ENCODE measurements around the gene NFKBIL1. TPM values are rescaled to one million over a fixed set of nuclear protein-coding genes. Genes with fewer than 3 reads are reported as not detected.

Gene NFKBIL1
- total and polyA plus RNA-seq, 9 donors = 16.3 to 20.6 (median 17.2) TPM

- peak overlapping the region; percentile 82 for H3K27ac ChIP-seq (ENCODE audit: low read length)
- no peaks in the 10 kb centered on the region for H3K9me3 ChIP-seq (replicated peaks; ENCODE audit: control insufficient read depth, low read depth, low read length)
- no peaks in the 10 kb centered on the region for H3K27me3 ChIP-seq (ENCODE audit: control insufficient read depth, insufficient read depth, low read length)
- peaks cover 42% of the 10 kb centered on the region for H3K36me3 ChIP-seq (ENCODE audit: control insufficient read depth, insufficient read depth, low read length)
- H3K4me3 ChIP-seq (ENCODE audit: low read length) = no peak overlapping the region
- WGBS (ENCODE audit: insufficient coverage) = 91% methylated on average over 3 of the region's 4 CpGs
- no peak for DNase-seq
- peaks cover 28% of the 10 kb centered on the region for H3K4me1 ChIP-seq (ENCODE audit: control insufficient read depth, insufficient read depth, low read length)
These were observed 12.2 kb downstream of the NFKBIL1 start for GRCh38 chr6:31559606-31559957.

GRCh38 chr6:31559958-31560696 lies 12.7 kb downstream of the NFKBIL1 start:
- peak; percentile 77 for DNase-seq
- Histone ChIP-seq H3K4me1 (ENCODE audit: control insufficient read depth, insufficient read depth, low read length) (peaks cover 28% of the 10 kb centered on the region), H3K27me3 (ENCODE audit: control insufficient read depth, insufficient read depth, low read length) (no peaks in the 10 kb centered on the region), H3K9me3 (replicated peaks; ENCODE audit: control insufficient read depth, low read depth, low read length) (no peaks in the 10 kb centered on the region), H3K4me3 (ENCODE audit: low read length) (no peak overlapping the region), H3K27ac (ENCODE audit: low read length) (peak overlapping the region; percentile 82), H3K36me3 (ENCODE audit: control insufficient read depth, insufficient read depth, low read length) (peaks cover 42% of the 10 kb centered on the region)
- 59% methylated on average over 6 of the region's 7 CpGs for WGBS (ENCODE audit: insufficient coverage)

GRCh38 chr6:31560697-31561058 lies 13.3 kb downstream of the NFKBIL1 start:
- no peak overlapping the region for H3K4me3 ChIP-seq (ENCODE audit: low read length)
- H3K9me3 ChIP-seq (replicated peaks; ENCODE audit: control insufficient read depth, low read depth, low read length) = no peaks in the 10 kb centered on the region

GRCh38 chr6:31567531-31568370 lies 20.3 kb downstream of the NFKBIL1 start:
- H3K27me3 ChIP-seq (ENCODE audit: control insufficient read depth, insufficient read depth, low read length) = no peaks in the 10 kb centered on the region
- DNase-seq = no peak
- H3K4me3 ChIP-seq (ENCODE audit: low read length) = no peak overlapping the region
- no peaks in the 10 kb centered on the region for H3K4me1 ChIP-seq (ENCODE audit: control insufficient read depth, insufficient read depth, low read length)
- no peak overlapping the region for H3K27ac ChIP-seq (ENCODE audit: low read length)
- WGBS (ENCODE audit: insufficient coverage) = 35% methylated on average over 6 of the region's 9 CpGs
- H3K36me3 ChIP-seq (ENCODE audit: control insufficient read depth, insufficient read depth, low read length) = no peaks in the 10 kb centered on the region
- H3K9me3 ChIP-seq (replicated peaks; ENCODE audit: control insufficient read depth, low read depth, low read length) = no peaks in the 10 kb centered on the region

More at GRCh38 chr6:31560697-31561058, 13.3 kb downstream of the NFKBIL1 start:
- Histone ChIP-seq H3K4me1 (ENCODE audit: control insufficient read depth, insufficient read depth, low read length) (peaks cover 28% of the 10 kb centered on the region), H3K27ac (ENCODE audit: low read length) (peak overlapping the region; percentile 82), H3K27me3 (ENCODE audit: control insufficient read depth, insufficient read depth, low read length) (no peaks in the 10 kb centered on the region), H3K36me3 (ENCODE audit: control insufficient read depth, insufficient read depth, low read length) (peaks cover 42% of the 10 kb centered on the region)
- no peak for DNase-seq

- Histone ChIP-seq H3K27me3 (ENCODE audit: control insufficient read depth, insufficient read depth, low read length) (no peaks in the 10 kb centered on the region), H3K36me3 (ENCODE audit: control insufficient read depth, insufficient read depth, low read length) (no peaks in the 10 kb centered on the region), H3K9me3 (replicated peaks; ENCODE audit: control insufficient read depth, low read depth, low read length) (no peaks in the 10 kb centered on the region), H3K27ac (ENCODE audit: low read length) (no peak overlapping the region), H3K4me1 (ENCODE audit: control insufficient read depth, insufficient read depth, low read length) (no peaks in the 10 kb centered on the region), H3K4me3 (ENCODE audit: low read length) (no peak overlapping the region)
- peak; percentile 43 for DNase-seq
- 69% methylated on average over 3 of the region's 3 CpGs for WGBS (ENCODE audit: insufficient coverage)
These were observed 21.1 kb downstream of the NFKBIL1 start for GRCh38 chr6:31568537-31568961.

- H3K36me3 ChIP-seq (ENCODE audit: control insufficient read depth, insufficient read depth, low read length) = no peaks in the 10 kb centered on the region
- no peaks in the 10 kb centered on the region for H3K9me3 ChIP-seq (replicated peaks; ENCODE audit: control insufficient read depth, low read depth, low read length)
- no peak overlapping the region for H3K4me3 ChIP-seq (ENCODE audit: low read length)
- DNase-seq = no peak
- H3K27ac ChIP-seq (ENCODE audit: low read length) = no peak overlapping the region
- H3K4me1 ChIP-seq (ENCODE audit: control insufficient read depth, insufficient read depth, low read length) = peaks cover under 1% of the 10 kb centered on the region
- no CpG with 5 or more reads among the region's 1 CpG for WGBS (ENCODE audit: insufficient coverage)
- H3K27me3 ChIP-seq (ENCODE audit: control insufficient read depth, insufficient read depth, low read length) = no peaks in the 10 kb centered on the region
These were observed 22.6 kb downstream of the NFKBIL1 start for GRCh38 chr6:31569861-31570536.

GRCh38 chr6:31572041-31572911 lies 24.9 kb downstream of the NFKBIL1 start, which contains the start of gene LTA:
Gene LTA, plus strand, starts transcription at chr6:31572289. Its CDS starts 454 bp downstream, at chr6:31572743.
- Histone ChIP-seq H3K36me3 (ENCODE audit: control insufficient read depth, insufficient read depth, low read length) (no peaks in the 10 kb centered on the region), H3K4me3 (ENCODE audit: low read length) (no peak within 1 kb of the TSS)
- WGBS (ENCODE audit: insufficient coverage) = 81% methylated on average over 19 of the region's 27 CpGs

GRCh38 chr6:31573239-31574105 lies 26.1 kb downstream of the NFKBIL1 start:
- Histone ChIP-seq H3K36me3 (ENCODE audit: control insufficient read depth, insufficient read depth, low read length) (no peaks in the 10 kb centered on the region), H3K9me3 (replicated peaks; ENCODE audit: control insufficient read depth, low read depth, low read length) (no peaks in the 10 kb centered on the region), H3K27me3 (ENCODE audit: control insufficient read depth, insufficient read depth, low read length) (peaks cover 3% of the 10 kb centered on the region), H3K4me1 (ENCODE audit: control insufficient read depth, insufficient read depth, low read length) (peaks cover 2% of the 10 kb centered on the region), H3K4me3 (ENCODE audit: low read length) (no peak overlapping the region), H3K27ac (ENCODE audit: low read length) (no peak overlapping the region)
- 83% methylated on average over 9 of the region's 9 CpGs for WGBS (ENCODE audit: insufficient coverage)
- DNase-seq = no peak

More at GRCh38 chr6:31572041-31572911, 24.9 kb downstream of the NFKBIL1 start, which contains the start of gene LTA:
- Histone ChIP-seq H3K4me1 (ENCODE audit: control insufficient read depth, insufficient read depth, low read length) (peaks cover 2% of the 10 kb centered on the region), H3K27me3 (ENCODE audit: control insufficient read depth, insufficient read depth, low read length) (no peaks in the 10 kb centered on the region), H3K27ac (ENCODE audit: low read length) (no peak within 1 kb of the TSS), H3K9me3 (replicated peaks; ENCODE audit: control insufficient read depth, low read depth, low read length) (no peaks in the 10 kb centered on the region)
- DNase-seq = no peak
